Ovary (tissue), 9 donors: Measurements from ENCODE around the gene VASN. TPM values are rescaled to one million over a fixed set of nuclear protein-coding genes. Genes with fewer than 3 reads are reported as not detected.

Source experiments
- DNase-seq, 5 donors: peaks; one replicate each; pipeline ENCODE4 v3.0.0-alpha.2; 2019 to 2020
- H3K27ac ChIP-seq, 2 donors: fragments of 200-600 bp; one replicate each; pipeline versions ENCODE4 v1.5.1 to v1.8.0; 2019 to 2022
- H3K27me3 ChIP-seq: fragments of 200-600 bp; one replicate; pipeline ENCODE4 v1.8.0; 2022
- H3K36me3 ChIP-seq: fragments of 200-600 bp; sonication (generic); one replicate; pipeline ENCODE4 v1.5.1; 2019
- H3K4me1 ChIP-seq: one replicate; pipeline ENCODE4 v1.8.1; 2013; ENCODE audit warnings: mild to moderate bottlenecking, moderate library complexity; ENCODE audit not compliant: insufficient read depth
- H3K4me3 ChIP-seq: fragments of 200-600 bp; sonication (generic); one replicate; pipeline ENCODE4 v1.5.1; 2017
- H3K9me3 ChIP-seq, 2 donors: fragments of 200-600 bp in 1 of 2; sonication (generic) in 1 of 2; one replicate each; pipeline versions ENCODE4 v1.5.1 to v1.8.1; 2013 to 2019; ENCODE audit warnings: mild to moderate bottlenecking in 1 of 2, moderate library complexity in 1 of 2
- CTCF ChIP-seq, 3 donors: fragments of 450-650 bp in 2 of 3; fragments of 200-600 bp in 1 of 3; IDR thresholded peaks; one replicate each; pipeline versions ENCODE4 v1.5.1 to v1.8.0; 2016 to 2022; ENCODE audit warnings: antibody characterized with exemption in 3 of 3, mild to moderate bottlenecking in 1 of 3
- EP300 ChIP-seq: sonication (generic); formaldehyde crosslinking; IDR thresholded peaks from one replicate; pipeline ENCODE4 v1.6.1; 2017; ENCODE audit warnings: antibody characterized with exemption
- POLR2A ChIP-seq: fragments of 450-650 bp; IDR thresholded peaks from one replicate; pipeline ENCODE4 v1.6.1; 2017; ENCODE audit warnings: antibody characterized with exemption, mild to moderate bottlenecking, moderate library complexity
- WGBS, 3 donors: extraction: QIAGEN DNeasy Blood & Tissue Kit in 1 of 3; methylation state at CpG; one replicate each; pipeline versions ENCODE4 v1.1.5 to v1.1.7; 2013 to 2017; 5-methylcytosine and 5-hydroxymethylcytosine counted together
- intact Hi-C, 4 donors: fragments of 100-400 bp; cut with DNase I; formaldehyde crosslinking; loops; one replicate each; pipeline versions ENCODE4 v1.11.0 to v1.15.1; 2022 to 2023
- polyA plus RNA-seq, 2 donors: library from polyadenylated mRNA; stranded (reverse); fragments of 200-250 nt in 1 of 2; fragments of 350-450 nt in 1 of 2; fragmentation: Illumina TruSeq in 1 of 2; extraction: RNeasy Lipid Tissue Mini Kit (QIAGEN cat#74804) in 1 of 2; gene quantifications; one replicate each; pipeline ENCODE4 v1.2.3, GENCODE V29; 2013 to 2014
- total RNA-seq, 7 donors: library from RNA; depleted of rRNA in 2 of 7; stranded (reverse); fragments of >200 nt in 2 of 7; fragmentation: NEBNext Ultra II Directional in 3 of 7; extraction: Animal tissue kit (Norgen Biotek cat#: 25700) in 3 of 7; gene quantifications; one replicate each; pipeline versions ENCODE4 v1.1.0 to v1.2.4, GENCODE V29; 2016 to 2023
- donor health status: DM: no; HTN: no; CAD: no; lungs with moderate emphysema.
- donor health status: DM: no; HTN: no; CAD: no.
- donor health status: Bipolar disorder and iron deficiency.
- donor health status: DM: yes; HTN: yes; CAD: no.
- donor health status: DM: no; HTN: no; CAD: no.
- donor health status: DM: yes; HTN: yes; CAD: no.

The VASN gene
- total and polyA plus RNA-seq, 9 donors: 2.4 to 49.5 (median 43.5) TPM

GRCh38 chr16:4414187-4414917 lies 42.7 kb downstream of the VASN start:
- WGBS, 3 donors: 93% methylated on average over 7 of the region's 7 CpGs
- intact Hi-C loops: no loop called here
- H3K4me3 ChIP-seq: no peak overlapping the region

GRCh38 chr16:4415538-4416199 lies 44.0 kb downstream of the VASN start:
- TF ChIP-seq CTCF (IDR thresholded peaks at IDR 0.05): no peak
- TF ChIP-seq EP300: no peak
- TF ChIP-seq POLR2A: no peak
- no peaks in the 10 kb centered on the region for H3K27me3 ChIP-seq
- peak overlapping the region; percentile 90 for H3K4me3 ChIP-seq
- peak overlapping the region in 1 of 2 donors; percentile 45 for H3K27ac ChIP-seq
- H3K36me3 ChIP-seq: no peaks in the 10 kb centered on the region
- 4 to 7% (median 5%) methylated on average over 37 to 44 of the region's 44 CpGs for WGBS, 3 donors
- intact Hi-C loops: no loop called here
- H3K9me3 ChIP-seq: no peaks in the 10 kb centered on the region
- peaks cover 4% of the 10 kb centered on the region for H3K4me1 ChIP-seq
- peak in 2 of 5 donors; percentile 57 to 60 for DNase-seq

More at GRCh38 chr16:4414187-4414917, 42.7 kb downstream of the VASN start:
- no peak for TF ChIP-seq CTCF (IDR thresholded peaks at IDR 0.05)
- TF ChIP-seq EP300: no peak
- TF ChIP-seq POLR2A: no peak
- Histone ChIP-seq H3K9me3 (no peaks in the 10 kb centered on the region), H3K27ac (no peak overlapping the region), H3K36me3 (no peaks in the 10 kb centered on the region), H3K27me3 (no peaks in the 10 kb centered on the region), H3K4me1 (peaks cover 4% of the 10 kb centered on the region)
- no peak for DNase-seq

GRCh38 chr16:4416200-4417032 lies 44.8 kb downstream of the VASN start, which contains the start of gene CORO7:
TSS of gene CORO7 (minus strand) at chr16:4416596. CDS start at chr16:4416518, 78 bp downstream.
- Histone ChIP-seq H3K4me1 (peaks cover 3% of the 10 kb centered on the region), H3K4me3 (peak within 1 kb of the TSS; percentile 90), H3K9me3 (no peaks in the 10 kb centered on the region), H3K27ac (peak within 1 kb of the TSS in 1 of 2 donors; percentile 45), H3K36me3 (no peaks in the 10 kb centered on the region), H3K27me3 (no peaks in the 10 kb centered on the region)
- TF ChIP-seq CTCF (IDR thresholded peaks at IDR 0.05) (peak in 2 of 3 donors; percentile 35 to 38), POLR2A (peak; percentile 43), EP300 (no peak)
- 0 to 1% (median 1%) methylated on average over 58 to 92 of the region's 92 CpGs for WGBS, 3 donors
- DNase-seq: peak; percentile 94 to 96 (median 95)
- intact Hi-C loops: no loop called here

- TF ChIP-seq POLR2A: no peak
- TF ChIP-seq EP300: no peak
- TF ChIP-seq CTCF (IDR thresholded peaks at IDR 0.05): no peak
- no peaks in the 10 kb centered on the region for H3K4me1 ChIP-seq
- H3K36me3 ChIP-seq: no peaks in the 10 kb centered on the region
- no peaks in the 10 kb centered on the region for H3K27me3 ChIP-seq
- no peak for DNase-seq
- intact Hi-C loops: no loop called here
- 72 to 78% (median 76%) methylated on average over 7 of the region's 7 CpGs for WGBS, 3 donors
- no peaks in the 10 kb centered on the region for H3K9me3 ChIP-seq
- no peak overlapping the region for H3K4me3 ChIP-seq
- no peak overlapping the region for H3K27ac ChIP-seq
These were observed 47.8 kb downstream of the VASN start for GRCh38 chr16:4419402-4419959.
